ENCODE results near the gene MCTP1.

The MCTP1 gene

DNA sequence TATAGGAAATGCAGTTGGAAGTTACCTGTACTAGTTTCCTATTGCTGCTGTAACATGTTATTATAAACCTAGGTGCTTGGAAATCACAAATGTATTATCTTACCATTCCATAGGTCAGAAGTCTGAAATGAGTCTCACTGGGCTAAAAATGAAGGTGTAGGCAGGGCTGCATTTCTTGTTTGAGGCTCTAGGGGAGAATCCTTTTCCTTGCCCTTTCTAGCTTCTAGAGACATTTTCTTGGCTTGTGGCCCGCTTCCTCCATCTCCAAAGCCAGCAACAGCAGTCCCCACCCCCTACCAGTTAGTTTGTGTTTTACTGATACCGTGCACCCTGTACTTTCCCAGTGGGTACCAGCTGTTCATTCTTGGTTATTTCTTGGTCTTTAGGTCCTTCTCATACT, 513.2 kb downstream of the MCTP1 start:
- no peak for DNase-seq (ENCODE audit: low read depth, low spot score)
- Histone ChIP-seq H3K27ac (no peak overlapping the region), H3K9me3 (ENCODE audit: low read depth, low read length) (no peaks in the 10 kb centered on the region), H3K36me3 (ENCODE audit: insufficient read depth, low read length) (no peaks in the 10 kb centered on the region), H3K9ac (ENCODE audit: insufficient read length) (no peak overlapping the region), H3K4me3 (no peak overlapping the region)
- no peak for TF ChIP-seq EZH2 (IDR thresholded peaks at IDR 0.05)
- no peak for TF ChIP-seq POLR2AphosphoS5 (IDR thresholded peaks at IDR 0.05; ENCODE audit: borderline replicate concordance, low read depth, low read length)
- TF ChIP-seq FOXP2 (optimal IDR thresholded peaks at IDR 0.05; ENCODE audit: control extremely low read depth, extremely low read length, insufficient read depth) = no peak

DNA sequence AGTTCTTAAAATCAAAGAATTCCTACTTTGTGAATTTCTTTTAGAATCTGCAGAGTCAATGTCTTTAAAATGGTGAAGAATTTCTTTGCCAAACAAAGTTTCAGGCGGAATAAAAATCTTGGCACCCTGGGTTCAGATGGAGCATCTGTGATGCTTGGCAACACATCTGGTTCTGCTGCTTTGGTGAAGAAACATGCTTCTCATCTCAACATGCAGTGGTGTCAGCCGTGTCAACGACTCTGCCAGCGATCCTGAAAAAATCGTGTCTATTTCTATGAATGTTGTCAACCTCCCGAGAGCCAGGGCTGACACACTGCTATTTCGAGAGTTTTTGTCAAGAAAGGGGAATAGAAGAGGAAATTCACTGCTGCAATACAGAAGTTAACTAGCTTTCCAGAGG, 514.9 kb downstream of the MCTP1 start:
- Histone ChIP-seq H3K9me3 (ENCODE audit: low read depth, low read length) (no peaks in the 10 kb centered on the region), H3K4me3 (no peak overlapping the region), H3K27ac (no peak overlapping the region), H3K36me3 (ENCODE audit: insufficient read depth, low read length) (no peaks in the 10 kb centered on the region), H3K9ac (ENCODE audit: insufficient read length) (no peak overlapping the region)
- TF ChIP-seq POLR2AphosphoS5 (IDR thresholded peaks at IDR 0.05; ENCODE audit: borderline replicate concordance, low read depth, low read length) = no peak
- TF ChIP-seq EZH2 (IDR thresholded peaks at IDR 0.05) = no peak
- TF ChIP-seq FOXP2 (optimal IDR thresholded peaks at IDR 0.05; ENCODE audit: control extremely low read depth, extremely low read length, insufficient read depth) = no peak
- DNase-seq (ENCODE audit: low read depth, low spot score) = no peak

DNA sequence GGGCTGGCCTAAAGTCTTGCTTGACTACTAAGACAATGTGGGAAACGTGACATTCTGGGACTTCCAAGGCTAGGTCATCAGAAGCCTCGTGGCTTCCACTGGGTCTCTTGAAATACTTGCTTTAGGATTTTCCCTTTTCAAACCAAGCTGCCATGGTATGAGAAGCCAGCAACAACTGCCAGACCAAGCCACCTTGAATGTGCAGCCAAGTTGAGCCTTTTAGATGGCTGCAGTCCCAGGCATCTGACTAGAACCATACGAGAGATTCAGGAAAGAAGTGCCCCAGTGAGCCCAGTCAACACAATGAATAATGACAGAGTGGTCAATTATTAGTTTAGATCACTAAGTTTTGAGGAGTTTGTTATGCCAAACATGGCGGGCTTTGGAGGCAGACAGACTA, 523.1 kb downstream of the MCTP1 start:
- no peaks in the 10 kb centered on the region for H3K9me3 ChIP-seq (ENCODE audit: low read depth, low read length)
- TF ChIP-seq POLR2AphosphoS5 (IDR thresholded peaks at IDR 0.05; ENCODE audit: borderline replicate concordance, low read depth, low read length) (no peak), EZH2 (IDR thresholded peaks at IDR 0.05) (no peak), FOXP2 (optimal IDR thresholded peaks at IDR 0.05; ENCODE audit: control extremely low read depth, extremely low read length, insufficient read depth) (no peak)
- H3K9ac ChIP-seq (ENCODE audit: insufficient read length) = no peak overlapping the region
- H3K36me3 ChIP-seq (ENCODE audit: insufficient read depth, low read length) = no peaks in the 10 kb centered on the region
- no peak overlapping the region for H3K27ac ChIP-seq
- no peak overlapping the region for H3K4me3 ChIP-seq
- DNase-seq (ENCODE audit: low read depth, low spot score) = no peak

DNA sequence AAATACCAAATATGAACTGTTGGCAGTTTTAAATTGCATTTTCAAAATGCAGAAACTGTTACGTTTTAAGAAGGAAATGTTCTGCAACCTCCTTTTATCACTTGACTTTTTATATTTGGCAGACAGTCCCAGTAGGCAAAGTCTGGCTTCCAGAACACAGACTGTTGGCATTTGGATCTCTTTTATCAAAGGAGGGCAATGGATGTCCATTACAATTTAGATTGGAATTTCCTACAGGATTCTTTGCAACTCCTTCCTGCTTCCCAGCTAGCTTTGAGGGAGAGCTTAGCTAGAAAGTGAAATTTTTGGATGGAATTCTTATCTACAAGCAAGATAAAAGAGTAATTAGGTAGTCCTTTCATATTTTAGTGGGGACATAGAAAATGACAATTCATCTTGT, 523.8 kb downstream of the MCTP1 start:
- Histone ChIP-seq H3K36me3 (ENCODE audit: insufficient read depth, low read length) (no peaks in the 10 kb centered on the region), H3K9ac (ENCODE audit: insufficient read length) (no peak overlapping the region), H3K4me3 (no peak overlapping the region), H3K9me3 (ENCODE audit: low read depth, low read length) (no peaks in the 10 kb centered on the region), H3K27ac (no peak overlapping the region)
- no peak for DNase-seq (ENCODE audit: low read depth, low spot score)
- TF ChIP-seq FOXP2 (optimal IDR thresholded peaks at IDR 0.05; ENCODE audit: control extremely low read depth, extremely low read length, insufficient read depth) = no peak
- no peak for TF ChIP-seq EZH2 (IDR thresholded peaks at IDR 0.05)
- TF ChIP-seq POLR2AphosphoS5 (IDR thresholded peaks at IDR 0.05; ENCODE audit: borderline replicate concordance, low read depth, low read length) = no peak

DNA sequence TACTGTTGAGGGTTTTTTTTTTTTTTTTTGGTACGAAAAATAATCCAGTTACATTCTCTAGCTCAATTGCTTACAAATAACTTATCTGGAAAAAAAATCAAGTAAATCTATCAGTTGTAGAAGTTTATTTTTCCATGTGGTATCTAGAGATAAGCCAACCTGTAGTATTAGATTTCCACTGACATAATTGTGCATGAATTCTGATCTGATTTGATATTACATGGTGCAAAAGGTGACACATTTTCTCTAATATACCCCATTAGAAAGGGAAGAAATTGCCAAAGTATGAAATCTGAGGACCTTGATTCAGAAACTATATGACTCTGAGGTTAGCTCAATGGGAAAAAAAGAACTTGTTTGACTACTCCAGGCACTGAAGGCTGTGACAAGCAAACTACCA, 524.9 kb downstream of the MCTP1 start:
- no peak overlapping the region for H3K4me3 ChIP-seq
- no peak overlapping the region for H3K9ac ChIP-seq (ENCODE audit: insufficient read length)
- H3K27ac ChIP-seq = no peak overlapping the region
- H3K9me3 ChIP-seq (ENCODE audit: low read depth, low read length) = no peaks in the 10 kb centered on the region
- DNase-seq (ENCODE audit: low read depth, low spot score) = no peak
- no peaks in the 10 kb centered on the region for H3K36me3 ChIP-seq (ENCODE audit: insufficient read depth, low read length)
- TF ChIP-seq FOXP2 (optimal IDR thresholded peaks at IDR 0.05; ENCODE audit: control extremely low read depth, extremely low read length, insufficient read depth) (no peak), POLR2AphosphoS5 (IDR thresholded peaks at IDR 0.05; ENCODE audit: borderline replicate concordance, low read depth, low read length) (no peak), EZH2 (IDR thresholded peaks at IDR 0.05) (no peak)

DNA sequence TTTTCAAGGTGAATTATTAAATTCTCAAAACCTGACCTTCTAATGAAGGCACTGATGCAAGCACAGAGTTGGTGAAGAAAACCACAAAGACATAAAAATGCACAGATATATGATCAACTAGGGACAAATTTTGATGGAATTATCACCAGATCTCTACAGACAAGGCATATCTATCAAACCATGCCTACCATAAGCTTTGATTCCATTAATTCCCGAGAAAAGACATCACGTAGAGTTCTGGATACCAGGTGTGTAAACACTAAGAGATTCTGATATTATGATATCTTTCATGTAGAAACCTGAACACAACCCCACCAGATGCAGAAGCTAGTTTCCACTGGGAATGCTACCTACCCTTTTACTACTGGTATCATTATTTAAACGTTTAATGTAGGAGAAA, 525.9 kb downstream of the MCTP1 start:
- DNase-seq (ENCODE audit: low read depth, low spot score) = no peak
- Histone ChIP-seq H3K9ac (ENCODE audit: insufficient read length) (no peak overlapping the region), H3K9me3 (ENCODE audit: low read depth, low read length) (no peaks in the 10 kb centered on the region), H3K4me3 (no peak overlapping the region), H3K27ac (no peak overlapping the region), H3K36me3 (ENCODE audit: insufficient read depth, low read length) (no peaks in the 10 kb centered on the region)
- TF ChIP-seq POLR2AphosphoS5 (IDR thresholded peaks at IDR 0.05; ENCODE audit: borderline replicate concordance, low read depth, low read length) (no peak), FOXP2 (optimal IDR thresholded peaks at IDR 0.05; ENCODE audit: control extremely low read depth, extremely low read length, insufficient read depth) (no peak), EZH2 (IDR thresholded peaks at IDR 0.05) (no peak)

DNA sequence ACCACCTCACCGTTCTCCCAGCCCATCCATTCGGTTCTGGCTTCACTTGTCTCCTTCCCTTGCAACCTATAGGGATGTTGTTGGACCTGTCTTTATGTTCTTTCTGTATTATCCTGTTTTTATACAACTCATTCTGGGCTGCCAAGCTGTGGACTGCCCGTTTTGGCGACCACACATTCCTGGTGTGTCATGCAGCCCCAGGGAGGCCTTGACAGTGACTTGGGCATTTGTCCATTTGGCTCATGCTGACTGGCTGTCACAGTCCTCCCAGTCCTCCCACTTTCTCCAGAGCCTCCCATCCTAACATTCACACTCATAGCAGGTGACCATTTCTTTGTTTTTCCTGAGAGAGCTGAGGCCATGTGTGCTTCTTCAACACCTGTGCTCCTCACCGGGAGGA, 530.1 kb downstream of the MCTP1 start:
- TF ChIP-seq FOXP2 (optimal IDR thresholded peaks at IDR 0.05; ENCODE audit: control extremely low read depth, extremely low read length, insufficient read depth) (no peak), POLR2AphosphoS5 (IDR thresholded peaks at IDR 0.05; ENCODE audit: borderline replicate concordance, low read depth, low read length) (no peak), EZH2 (IDR thresholded peaks at IDR 0.05) (no peak)

DNA sequence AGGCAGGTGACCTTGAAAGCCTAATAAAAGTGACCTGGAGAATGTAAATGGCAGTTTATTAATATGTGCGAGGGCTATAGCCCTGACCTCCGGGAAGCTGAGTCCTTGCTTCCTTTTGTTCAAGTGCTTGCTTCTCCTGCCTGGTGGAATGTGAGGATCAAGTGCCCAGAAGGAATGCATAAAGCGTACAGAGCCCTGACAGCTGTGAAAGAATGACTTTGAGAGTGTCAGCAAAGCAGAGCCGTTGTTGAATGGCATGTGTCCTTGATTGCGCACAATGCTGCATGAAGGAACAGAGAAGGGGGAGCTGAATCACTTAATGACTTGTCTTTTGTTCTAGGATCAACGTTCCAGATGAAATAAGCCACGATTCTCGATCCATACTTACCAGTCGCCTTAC, 533.4 kb downstream of the MCTP1 start:
- no peak for DNase-seq (ENCODE audit: low read depth, low spot score)

More for the DNA sequence above, 530.1 kb downstream of the MCTP1 start:
- Histone ChIP-seq H3K36me3 (ENCODE audit: insufficient read depth, low read length) (no peaks in the 10 kb centered on the region), H3K4me3 (no peak overlapping the region), H3K27ac (no peak overlapping the region), H3K9ac (ENCODE audit: insufficient read length) (no peak overlapping the region), H3K9me3 (ENCODE audit: low read depth, low read length) (no peaks in the 10 kb centered on the region)
- DNase-seq (ENCODE audit: low read depth, low spot score) = no peak

DNA sequence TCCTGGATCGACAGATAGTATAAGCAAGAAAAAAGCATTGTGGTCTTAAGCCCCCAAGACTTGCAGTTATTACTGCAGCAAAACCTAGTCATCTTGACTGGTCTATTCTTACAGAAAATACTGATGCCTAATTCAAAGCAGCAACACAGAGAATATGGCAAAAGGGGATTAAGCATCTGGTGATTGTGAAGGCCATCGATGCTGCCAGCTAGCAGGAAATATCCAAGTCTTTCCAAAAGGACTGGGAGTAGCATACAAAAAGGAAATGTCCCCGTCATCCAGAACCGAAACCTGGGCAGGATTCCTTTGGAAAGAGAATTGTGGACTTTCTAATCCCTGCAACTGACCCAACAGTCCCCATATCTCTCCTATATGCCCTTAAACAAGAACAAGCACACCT, 534.2 kb downstream of the MCTP1 start:
- no peaks in the 10 kb centered on the region for H3K36me3 ChIP-seq (ENCODE audit: insufficient read depth, low read length)
- H3K9me3 ChIP-seq (ENCODE audit: low read depth, low read length) = no peaks in the 10 kb centered on the region
- no peak for DNase-seq (ENCODE audit: low read depth, low spot score)

More for the DNA sequence above, 533.4 kb downstream of the MCTP1 start:
- H3K9ac ChIP-seq (ENCODE audit: insufficient read length) = no peak overlapping the region
- H3K9me3 ChIP-seq (ENCODE audit: low read depth, low read length) = no peaks in the 10 kb centered on the region
- no peak overlapping the region for H3K27ac ChIP-seq
- H3K36me3 ChIP-seq (ENCODE audit: insufficient read depth, low read length) = no peaks in the 10 kb centered on the region
- TF ChIP-seq FOXP2 (optimal IDR thresholded peaks at IDR 0.05; ENCODE audit: control extremely low read depth, extremely low read length, insufficient read depth) (no peak), EZH2 (IDR thresholded peaks at IDR 0.05) (no peak), POLR2AphosphoS5 (IDR thresholded peaks at IDR 0.05; ENCODE audit: borderline replicate concordance, low read depth, low read length) (no peak)
- H3K4me3 ChIP-seq = no peak overlapping the region

More for the DNA sequence above, 534.2 kb downstream of the MCTP1 start:
- no peak overlapping the region for H3K27ac ChIP-seq
- no peak overlapping the region for H3K4me3 ChIP-seq
- TF ChIP-seq FOXP2 (optimal IDR thresholded peaks at IDR 0.05; ENCODE audit: control extremely low read depth, extremely low read length, insufficient read depth) = no peak
- no peak overlapping the region for H3K9ac ChIP-seq (ENCODE audit: insufficient read length)
